ENCODE data around the gene IRX4.
"Not testable (repeated sequence)": the region's sequence is repeated elsewhere in the genome, so short reads cannot be mapped to it uniquely, and the experiment has no call there.

Gene IRX4

DNA sequence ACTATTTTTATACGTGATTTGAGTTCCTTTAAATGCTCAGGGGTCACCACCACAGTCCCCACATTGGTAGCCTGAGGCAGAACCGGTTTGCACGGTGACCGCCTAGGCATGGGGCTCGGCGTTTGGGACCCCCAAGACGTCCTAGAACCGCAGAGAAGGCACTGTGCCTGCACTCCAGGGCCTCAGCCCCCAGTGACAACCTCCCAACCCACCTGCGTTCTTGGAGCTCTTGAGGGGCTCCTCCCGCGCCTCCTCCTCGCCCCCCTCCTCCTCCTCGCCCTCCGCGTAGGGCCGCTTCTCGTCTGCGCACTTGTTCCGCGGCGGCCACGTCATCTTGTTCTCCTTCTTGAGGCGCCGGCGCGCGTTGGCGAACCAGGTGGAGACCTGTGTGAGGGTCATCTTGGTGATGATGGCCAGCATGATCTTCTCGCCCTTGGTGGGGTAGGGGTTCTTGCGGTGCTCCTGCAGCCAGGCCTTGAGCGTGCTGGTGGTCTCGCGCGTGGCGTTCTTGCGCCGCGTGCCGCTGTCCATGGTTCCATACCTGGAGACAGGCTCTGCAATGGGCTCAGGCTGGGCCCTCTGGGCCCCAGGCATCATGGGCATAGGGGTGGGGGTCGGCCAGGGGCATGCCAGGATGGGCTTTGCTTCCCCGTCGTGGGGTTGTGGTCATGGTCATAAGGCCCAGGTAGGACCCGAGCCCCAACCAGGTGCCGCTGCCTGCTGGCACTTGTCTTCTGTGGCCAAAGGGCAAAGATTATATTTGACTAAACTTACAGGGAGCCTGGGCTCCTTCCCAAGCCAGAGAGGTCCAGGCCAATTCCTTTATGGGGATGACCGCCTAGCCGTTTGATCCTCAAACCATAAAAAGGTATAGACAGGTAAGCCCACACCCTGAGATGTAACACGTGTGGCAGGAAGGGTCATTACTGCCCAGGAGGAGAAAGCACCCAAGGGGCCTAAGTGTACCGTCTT is 3.1 kb downstream of the IRX4 start:
- DNase-seq (ENCODE audit: extremely low read depth in 1 of 2, low read depth in 1 of 2): no peak

DNA sequence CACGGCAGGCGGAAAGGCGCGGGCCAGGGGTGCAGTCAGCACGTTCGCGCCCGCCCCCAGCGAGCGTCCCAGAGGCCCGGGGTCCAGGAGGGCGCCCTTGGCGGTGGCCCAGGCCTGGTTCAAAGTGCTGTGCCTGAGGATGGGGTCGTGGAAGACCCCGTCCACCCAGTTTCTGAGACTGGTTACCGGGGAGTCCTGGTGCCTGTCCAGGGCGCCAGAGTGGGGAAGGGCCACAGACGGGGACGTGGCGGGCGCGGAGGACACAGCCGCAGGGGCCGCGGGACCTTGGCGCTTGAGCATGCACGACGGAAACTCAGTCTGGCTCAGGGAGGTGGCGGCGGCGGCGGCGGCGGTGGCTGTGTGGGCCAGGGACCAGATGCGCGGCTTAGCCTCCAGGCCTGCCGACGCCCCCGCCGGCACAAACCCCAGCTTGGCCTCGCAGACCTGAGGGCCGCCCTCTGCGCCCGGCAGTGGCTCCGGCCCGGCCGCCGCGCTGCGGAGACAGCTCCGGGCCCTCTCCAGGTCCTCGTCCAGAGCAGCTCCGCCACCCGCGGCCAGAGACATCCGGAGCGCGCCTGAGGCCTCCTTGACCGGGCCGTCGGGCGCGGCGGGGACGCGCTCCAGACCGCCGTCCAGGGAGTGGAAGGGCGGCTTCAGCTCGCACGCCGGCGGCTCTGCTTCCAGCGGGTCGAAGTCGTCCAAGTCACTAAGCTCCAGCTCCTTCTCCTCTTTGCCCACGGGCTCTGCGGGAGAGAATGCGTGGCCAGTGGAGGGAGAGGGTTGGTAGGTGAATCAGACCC is 4.5 kb downstream of the IRX4 start:
- DNase-seq (ENCODE audit: extremely low read depth in 1 of 2, low read depth in 1 of 2): no peak

DNA sequence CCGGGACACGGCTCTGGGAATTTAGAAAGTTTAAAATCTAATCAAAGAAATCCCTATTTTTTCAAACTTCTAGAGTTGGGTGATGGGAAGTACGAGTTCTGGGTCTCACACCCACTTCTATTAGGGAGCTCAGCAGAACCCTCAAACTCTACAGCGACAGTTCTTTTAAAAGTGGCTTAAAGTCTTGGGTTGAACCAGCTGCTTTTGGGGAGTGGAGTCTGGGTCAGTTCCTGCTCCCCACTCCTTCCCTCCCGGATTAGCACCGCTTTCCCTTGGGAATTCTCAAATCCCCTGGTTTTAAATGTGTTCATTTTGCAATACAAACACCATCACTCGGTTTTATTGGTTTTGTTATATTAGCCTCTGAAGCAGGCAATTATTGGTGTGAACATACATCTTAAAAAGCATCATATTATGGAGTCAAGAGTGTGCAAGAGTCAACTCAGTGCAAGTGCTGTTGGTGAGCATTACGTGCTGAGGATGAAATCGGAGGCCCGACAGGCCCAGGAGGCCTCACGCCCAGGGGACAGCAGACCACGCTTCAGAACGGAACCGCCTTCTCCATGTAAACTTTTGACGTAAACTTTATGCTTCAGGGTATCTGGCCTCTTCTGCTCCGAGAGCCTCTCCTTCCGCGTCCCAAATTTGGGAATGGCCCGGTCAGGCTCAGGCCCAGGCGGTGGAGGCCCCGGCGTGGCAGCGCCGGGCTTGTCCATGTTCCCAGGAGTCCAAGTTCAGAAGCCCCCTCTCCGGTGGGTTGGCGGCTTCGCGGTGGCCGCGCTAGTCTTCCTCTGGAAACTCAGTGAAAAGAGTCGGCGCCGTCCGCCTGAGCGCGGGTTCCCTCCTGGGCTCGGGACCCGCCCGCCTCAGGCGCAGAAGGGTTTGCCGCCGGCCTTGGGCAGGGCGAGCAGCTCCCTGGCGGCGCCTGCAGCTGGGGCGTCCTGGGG is 5.3 kb downstream of the IRX4 start:
- no peak for DNase-seq (ENCODE audit: extremely low read depth in 1 of 2, low read depth in 1 of 2)

DNA sequence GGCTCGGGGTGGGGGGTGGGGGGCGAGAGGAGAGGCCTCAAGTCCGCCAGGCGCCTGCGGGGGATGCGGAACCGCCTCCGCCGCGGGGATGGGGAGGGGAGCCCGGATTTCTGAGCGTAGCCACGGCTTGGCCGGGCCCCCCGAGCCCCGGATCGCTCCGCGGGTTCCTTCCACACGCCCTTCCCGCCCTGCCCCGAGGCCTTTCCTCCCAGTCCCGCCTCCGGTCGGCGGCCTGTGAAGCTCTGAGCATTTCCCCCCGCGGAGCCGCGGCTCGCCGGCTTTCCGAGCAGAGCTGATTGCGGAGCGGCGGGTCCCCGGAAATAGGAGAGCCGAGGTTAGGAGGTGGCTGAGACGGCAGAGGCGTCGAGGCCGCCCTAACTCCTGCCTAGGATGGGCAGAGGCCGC is 6.1 kb downstream of the IRX4 start:
- no peak for DNase-seq (ENCODE audit: extremely low read depth in 1 of 2, low read depth in 1 of 2)

DNA sequence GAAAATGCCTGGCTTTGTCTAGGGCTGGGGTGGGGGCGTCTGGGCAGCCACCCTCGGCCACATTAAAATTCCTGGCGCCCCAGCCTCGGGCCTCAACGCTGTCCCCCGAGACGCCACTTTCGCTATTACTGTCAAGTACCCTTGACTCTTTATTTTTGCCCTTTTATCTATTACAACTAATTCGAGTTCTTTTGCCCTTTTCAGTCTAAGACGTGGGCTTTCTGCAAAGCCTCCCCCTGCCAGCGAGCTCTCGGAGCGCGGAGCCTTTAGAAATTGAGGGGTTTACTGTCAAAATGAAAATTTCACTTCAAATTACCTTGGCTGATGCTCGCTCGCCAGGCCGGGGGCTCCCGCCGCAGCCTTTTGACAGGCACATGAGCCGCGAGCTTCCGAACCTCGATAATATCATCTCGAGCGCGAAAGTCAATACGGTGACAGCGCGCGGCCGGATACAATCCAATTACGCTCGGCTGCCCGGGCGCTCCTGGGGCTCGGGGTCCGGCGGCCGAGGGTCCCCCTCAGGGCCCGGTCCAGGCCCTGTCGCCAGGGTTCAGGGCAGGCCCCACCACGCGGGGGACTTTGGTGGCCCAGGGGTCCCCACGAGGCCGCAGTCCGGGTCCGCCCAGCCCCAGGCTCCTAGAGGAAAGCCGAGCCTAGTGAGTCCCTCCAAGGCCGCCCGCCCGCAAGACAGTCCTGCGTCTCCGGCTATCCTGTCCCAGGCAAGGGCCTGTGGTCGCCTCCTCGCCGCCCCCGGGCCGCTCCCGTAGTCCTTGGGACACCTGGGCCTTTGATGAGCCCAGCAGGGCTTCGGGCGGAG is 6.7 kb downstream of the IRX4 start:
- no peak for DNase-seq (ENCODE audit: extremely low read depth in 1 of 2, low read depth in 1 of 2)

DNA sequence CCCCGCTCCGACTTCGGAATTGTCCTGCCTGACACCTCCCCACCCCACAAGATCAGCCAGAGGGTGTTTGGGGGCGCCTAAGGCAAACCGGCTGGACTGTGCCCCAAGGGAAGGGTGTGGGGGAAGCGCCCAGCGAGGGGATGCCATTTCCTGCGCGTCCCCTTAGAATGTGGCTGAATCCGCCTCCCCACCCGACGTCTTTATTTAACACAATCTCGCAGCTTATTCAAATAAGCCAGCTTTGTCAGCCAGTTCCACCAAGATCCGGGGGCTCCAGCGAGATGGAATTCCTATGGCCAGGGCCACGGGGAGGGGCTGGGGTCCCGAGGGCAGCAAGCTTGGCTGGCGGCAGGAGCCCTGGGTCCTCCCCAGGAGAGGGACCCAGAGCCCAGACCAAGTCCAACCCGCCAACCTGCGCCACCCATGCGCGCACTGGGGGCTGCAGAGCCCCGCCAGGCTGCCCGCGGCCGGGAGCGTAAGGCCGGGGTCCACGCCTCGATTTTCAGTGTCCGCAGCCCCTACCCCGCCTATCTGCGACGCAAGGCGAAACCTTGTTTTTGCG is 7.4 kb downstream of the IRX4 start:
- DNase-seq (ENCODE audit: extremely low read depth in 1 of 2, low read depth in 1 of 2): no peak

DNA sequence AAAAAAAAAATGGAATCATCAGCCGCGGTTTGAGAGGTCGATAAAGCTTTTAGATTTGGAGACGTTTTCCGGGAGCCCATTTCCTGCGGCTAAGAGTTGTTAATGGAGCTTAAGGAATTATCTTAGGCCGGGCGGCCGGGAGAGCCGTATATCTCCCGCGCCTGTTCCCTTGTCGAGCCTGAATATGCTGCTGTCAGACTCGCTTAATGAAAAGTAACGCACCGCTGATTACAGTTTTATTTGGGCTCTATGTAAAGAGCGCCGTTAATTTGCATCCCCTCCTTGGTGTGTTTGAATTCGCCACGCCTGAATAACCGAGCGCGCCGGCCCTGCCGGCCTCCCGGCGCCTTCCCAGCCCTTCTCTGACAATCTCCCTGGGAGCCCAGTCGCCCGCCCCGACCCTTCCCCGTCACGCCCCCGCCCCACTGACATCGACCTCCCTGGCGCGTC is 7.9 kb downstream of the IRX4 start:
- no peak for DNase-seq (ENCODE audit: extremely low read depth in 1 of 2, low read depth in 1 of 2)

DNA sequence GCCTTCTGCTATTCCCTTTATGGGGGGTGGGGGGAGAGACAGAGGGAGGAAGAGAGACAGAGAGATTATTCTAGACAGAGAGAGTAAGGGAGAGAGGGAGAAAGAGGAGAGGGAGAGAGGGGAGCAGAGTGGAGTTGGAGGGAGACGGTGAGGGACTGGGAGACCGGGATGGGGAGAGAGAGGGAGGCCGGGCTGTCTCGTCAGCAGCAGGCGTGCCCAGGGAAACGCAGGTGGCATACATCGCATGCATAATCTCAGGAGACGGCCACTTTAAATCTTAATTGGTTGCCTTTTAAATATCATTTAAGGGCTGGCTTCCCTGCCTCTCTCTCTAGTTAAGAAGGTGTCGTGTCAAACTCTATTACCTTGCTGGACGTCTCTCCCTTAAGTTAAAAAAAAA is 8.4 kb downstream of the IRX4 start:
- no peak for DNase-seq (ENCODE audit: extremely low read depth in 1 of 2, low read depth in 1 of 2)

DNA sequence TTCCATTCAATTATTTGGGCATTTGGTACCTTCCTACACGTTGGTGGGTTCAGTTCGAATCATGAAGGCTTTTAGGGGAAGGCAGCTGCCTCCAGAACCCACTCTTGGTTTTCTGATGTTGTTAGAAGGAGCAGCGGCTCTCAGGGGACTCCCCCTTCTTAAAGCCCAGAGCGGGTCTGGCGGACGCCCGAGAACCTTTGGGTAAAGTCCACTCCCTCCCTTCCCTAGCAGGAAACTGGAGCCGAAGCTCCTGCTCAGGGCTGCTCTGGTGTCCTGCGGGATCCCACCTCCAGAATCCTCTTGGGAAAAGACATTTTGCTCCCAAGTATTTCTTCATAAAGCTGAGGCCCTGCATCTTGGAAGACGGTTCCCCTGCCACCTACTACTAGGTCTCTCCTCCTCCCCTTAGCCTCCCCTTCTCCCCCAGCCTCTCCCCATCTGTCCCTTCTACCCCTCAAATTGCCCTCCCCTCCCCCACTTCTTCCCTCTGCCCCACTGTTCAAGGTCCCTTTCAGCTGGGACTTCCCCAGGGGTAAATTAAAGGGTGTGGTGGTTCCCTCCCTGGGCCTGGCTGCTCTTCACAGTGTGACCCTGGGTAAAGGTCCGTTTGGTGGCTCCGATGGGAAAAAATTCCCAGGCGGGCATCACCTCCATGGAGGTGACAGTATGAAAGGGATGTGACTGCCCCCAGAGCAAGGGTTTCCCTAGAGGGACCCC is 9.3 kb downstream of the IRX4 start:
- no peak for DNase-seq (ENCODE audit: extremely low read depth in 1 of 2, low read depth in 1 of 2)

DNA sequence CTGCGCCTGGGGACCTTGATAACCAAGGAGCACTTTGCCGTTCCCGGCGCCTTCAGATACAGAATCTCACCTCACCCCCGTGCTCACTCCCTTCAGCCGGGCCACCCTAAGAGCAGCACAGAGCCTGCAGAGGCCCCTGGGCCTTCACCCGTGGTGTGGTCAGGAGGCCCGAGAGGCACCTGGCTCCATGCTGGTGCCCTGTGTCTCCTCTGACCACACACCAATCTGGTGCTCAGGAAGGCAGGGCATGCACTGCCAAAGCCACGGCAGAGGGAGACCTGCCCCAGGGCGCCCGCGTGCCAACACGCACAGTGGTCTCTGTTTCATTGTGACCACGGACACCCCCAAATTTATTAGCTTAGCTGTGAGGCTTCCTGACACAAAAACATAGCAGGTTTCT is 11.3 kb downstream of the IRX4 start:
- DNase-seq (ENCODE audit: extremely low read depth in 1 of 2, low read depth in 1 of 2): no peak

DNA sequence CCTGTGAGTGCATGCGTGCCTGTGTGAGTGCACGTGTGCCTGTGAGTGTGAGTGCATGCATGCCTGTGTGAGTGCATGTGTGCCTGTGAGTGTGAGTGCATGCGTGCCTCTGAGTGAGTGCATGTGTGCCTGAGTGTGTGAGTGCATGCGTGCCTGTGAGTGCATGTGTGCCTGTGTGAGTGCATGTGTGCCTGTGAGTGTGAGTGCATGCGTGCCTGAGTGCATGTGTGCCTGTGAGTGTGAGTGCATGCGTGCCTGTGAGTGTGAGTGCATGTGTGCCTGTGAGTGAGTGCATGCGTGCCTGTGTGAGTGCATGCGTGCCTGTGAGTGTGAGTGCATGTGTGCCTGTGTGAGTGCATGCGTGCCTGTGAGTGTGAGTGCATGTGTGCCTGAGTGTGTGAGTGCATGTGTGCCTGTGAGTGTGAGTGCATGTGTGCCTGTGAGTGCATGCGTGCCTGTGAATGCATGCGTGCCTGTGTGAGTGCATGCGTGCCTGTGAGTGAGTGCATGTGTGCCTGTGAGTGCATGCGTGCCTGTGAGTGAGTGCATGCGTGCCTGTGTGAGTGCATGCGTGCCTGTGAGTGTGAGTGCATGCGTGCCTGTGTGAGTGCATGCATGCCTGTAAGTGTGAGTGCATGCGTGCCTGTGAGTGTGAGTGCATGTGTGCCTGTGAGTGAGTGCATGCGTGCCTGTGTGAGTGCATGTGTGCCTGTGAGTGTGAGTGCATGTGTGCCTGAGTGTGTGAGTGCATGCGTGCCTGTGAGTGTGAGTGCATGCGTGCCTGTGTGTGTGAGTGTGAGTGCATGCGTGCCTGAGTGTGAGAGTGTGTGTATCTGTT is 12.1 kb downstream of the IRX4 start:
- not testable (repeated sequence) for DNase-seq (ENCODE audit: extremely low read depth in 1 of 2, low read depth in 1 of 2)

DNA sequence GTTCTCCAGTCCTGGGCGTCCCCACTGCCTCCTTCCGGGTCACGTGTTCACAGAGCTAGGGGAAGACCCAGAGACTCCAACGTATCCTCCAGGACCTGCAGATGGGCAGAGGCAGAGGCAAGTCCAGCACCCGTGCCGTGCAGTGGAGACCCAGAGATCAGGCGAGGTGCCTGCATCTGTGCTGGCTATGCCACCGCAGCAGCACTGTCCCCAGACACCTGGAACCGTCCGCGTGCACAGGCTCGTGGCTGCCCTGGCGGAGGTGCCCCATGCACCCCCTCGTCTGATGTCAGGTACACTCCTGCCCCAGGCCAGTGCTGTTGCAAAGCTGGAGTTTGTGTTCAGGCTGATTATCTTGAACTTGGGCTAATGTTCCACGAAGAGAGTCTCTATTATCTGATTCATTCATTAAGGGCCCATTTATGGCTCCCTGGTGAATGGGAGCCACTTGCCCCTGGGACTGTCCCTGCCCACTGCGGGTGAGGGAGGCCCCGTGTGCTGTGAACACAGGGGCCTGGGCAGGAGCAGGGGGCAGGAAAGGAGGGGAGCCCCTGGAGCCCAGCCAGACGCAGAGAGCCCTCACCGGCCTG is 13.7 kb downstream of the IRX4 start:
- DNase-seq (ENCODE audit: extremely low read depth in 1 of 2, low read depth in 1 of 2): no peak

DNA sequence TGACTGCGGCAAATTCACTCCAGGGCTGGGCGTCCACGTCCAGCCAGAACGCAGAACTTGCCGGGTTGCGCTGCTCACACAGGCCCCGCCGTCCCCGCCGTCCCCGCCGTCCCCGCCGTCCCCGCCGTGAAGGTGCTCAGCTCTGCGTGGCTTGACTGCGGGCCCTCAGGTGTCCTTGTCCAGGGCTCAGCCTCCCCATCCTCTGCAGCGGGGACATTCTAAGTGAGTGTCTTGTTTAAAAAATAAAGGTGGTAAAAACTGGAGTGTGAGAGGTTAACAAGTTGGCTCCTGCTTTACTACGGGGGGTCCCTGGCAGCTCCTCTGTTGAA is 14.9 kb downstream of the IRX4 start:
- DNase-seq (ENCODE audit: extremely low read depth in 1 of 2, low read depth in 1 of 2): no peak

DNA sequence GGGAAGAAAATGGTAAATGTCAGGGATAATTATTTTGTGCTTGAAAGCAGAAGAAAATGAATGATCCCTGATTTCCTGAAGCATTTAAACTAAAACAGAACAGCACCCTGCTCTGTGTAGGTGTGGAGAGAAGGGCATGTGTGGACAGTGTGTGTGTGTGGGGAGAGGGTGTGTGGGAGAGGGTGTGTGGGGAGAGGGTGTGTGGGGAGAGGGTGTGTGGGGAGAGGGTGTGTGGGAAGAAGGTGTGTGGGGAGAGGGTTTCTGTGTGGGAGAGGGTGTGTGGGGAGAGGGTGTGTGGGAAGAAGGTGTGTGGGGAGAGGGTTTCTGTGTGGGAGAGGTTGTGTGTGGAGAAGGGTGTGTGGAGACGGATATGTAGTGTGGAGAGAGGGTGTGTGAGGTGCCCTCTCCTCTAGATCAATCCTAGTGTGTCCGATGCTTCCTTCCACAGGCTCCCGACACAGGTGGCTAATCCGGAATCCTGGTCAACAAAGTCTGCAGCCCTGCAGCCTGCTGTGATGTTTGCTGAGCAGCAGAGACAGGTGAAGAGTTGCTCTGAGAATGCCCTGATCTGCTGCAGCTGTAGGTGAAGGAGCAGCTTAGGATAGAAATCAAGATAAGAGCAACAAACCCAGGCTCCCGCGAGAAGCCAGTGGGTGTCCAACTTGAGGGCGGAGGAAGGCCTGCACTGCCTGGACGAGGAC is 15.5 kb downstream of the IRX4 start:
- no peak for DNase-seq (ENCODE audit: extremely low read depth in 1 of 2, low read depth in 1 of 2)

DNA sequence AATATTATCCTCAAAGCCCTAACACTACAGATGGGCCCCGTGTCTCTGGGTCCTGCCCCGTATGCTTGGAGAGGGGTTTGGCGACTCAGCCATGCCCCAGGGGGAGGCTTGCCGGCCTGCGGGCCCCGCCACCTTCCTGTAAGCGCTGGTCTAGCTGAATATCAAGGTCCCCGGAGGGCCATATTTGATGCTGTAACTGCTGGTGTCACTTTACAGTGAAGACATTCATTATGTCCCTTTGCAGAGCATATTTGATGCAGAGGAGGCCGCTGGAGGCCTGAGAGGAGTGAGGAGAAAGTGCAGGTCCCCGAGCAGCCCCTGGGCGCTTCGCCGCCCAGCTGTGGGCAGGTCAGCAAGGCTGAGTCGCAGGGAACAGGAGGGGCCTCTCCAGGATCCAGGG is 16.8 kb downstream of the IRX4 start:
- DNase-seq (ENCODE audit: extremely low read depth in 1 of 2, low read depth in 1 of 2): no peak

DNA sequence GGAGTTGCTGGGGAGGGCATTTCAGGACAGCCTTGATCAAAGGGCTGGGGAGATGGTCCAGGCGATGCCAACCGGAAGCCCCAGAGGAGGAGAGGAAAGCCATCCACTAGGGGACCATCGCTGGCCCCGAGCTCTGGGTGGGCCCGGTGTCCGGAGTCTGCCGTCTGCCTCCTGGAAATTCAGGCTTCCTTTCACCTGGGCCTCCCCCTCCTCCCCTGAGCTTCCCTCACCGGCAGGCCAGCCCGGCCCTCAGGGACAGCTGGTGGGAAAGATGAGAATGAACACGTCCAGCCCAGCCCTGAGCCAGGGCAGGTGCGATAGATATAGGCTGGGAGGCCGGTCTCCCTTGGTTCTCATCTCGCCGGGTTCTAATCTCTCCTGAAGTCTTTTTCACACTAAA is 17.2 kb downstream of the IRX4 start:
- DNase-seq (ENCODE audit: extremely low read depth in 1 of 2, low read depth in 1 of 2): no peak

DNA sequence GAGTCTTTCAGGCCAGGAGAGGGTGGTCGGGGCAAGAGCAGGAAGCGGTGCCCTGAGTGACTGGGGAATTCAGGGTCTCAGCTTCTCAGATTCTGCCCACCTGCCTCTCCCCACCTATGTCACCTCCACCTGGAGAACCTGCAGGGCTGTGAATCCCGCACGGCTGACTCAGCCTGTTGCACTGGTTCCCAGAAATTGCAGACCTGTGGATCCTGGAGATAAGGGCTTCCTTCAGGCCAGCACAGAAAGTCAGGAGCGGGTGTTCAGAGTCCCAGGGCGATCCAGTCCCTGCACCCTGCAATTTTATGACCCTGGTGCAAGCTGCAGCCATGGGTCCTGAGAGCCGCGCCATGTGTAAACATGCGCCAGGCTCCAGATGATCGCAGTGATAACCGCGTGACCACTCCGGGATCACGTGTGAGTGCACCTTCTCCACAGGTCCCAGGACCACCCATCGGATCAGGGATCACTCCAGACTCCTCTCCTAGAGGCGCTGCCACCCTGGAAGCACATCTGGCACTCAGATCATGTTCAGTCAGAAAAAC is 17.8 kb downstream of the IRX4 start:
- DNase-seq (ENCODE audit: extremely low read depth in 1 of 2, low read depth in 1 of 2): no peak
